Esophagus squamous epithelium (tissue), 4 donors: ENCODE data around the gene GALR3.

ENCODE experiments used
- POLR2A ChIP-seq, 4 donors: fragments of 450-650 bp; IDR thresholded peaks; one replicate each; pipeline ENCODE4 v1.6.1; 2017; ENCODE audit warnings: antibody characterized with exemption in 4 of 4, mild to moderate bottlenecking in 4 of 4, moderate library complexity in 3 of 4
- TF ChIP-seq, protein P1 (sequence below), 6 experiments: fragments of 450-650 bp in 4 of 6; fragments of 200-600 bp in 2 of 6; sonication (generic) in 2 of 6; IDR thresholded peaks; one replicate each; pipeline ENCODE4 v1.5.1; 2016 to 2019; ENCODE audit warnings: antibody characterized with exemption in 6 of 6, mild to moderate bottlenecking in 4 of 6, moderate library complexity in 4 of 6

GRCh38 chr22:37852418-37852817 lies 29.2 kb downstream of the GALR3 start:
- TF ChIP-seq, protein P1, sequence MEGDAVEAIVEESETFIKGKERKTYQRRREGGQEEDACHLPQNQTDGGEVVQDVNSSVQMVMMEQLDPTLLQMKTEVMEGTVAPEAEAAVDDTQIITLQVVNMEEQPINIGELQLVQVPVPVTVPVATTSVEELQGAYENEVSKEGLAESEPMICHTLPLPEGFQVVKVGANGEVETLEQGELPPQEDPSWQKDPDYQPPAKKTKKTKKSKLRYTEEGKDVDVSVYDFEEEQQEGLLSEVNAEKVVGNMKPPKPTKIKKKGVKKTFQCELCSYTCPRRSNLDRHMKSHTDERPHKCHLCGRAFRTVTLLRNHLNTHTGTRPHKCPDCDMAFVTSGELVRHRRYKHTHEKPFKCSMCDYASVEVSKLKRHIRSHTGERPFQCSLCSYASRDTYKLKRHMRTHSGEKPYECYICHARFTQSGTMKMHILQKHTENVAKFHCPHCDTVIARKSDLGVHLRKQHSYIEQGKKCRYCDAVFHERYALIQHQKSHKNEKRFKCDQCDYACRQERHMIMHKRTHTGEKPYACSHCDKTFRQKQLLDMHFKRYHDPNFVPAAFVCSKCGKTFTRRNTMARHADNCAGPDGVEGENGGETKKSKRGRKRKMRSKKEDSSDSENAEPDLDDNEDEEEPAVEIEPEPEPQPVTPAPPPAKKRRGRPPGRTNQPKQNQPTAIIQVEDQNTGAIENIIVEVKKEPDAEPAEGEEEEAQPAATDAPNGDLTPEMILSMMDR (IDR thresholded peaks at IDR 0.05) = no peak
- TF ChIP-seq POLR2A (IDR thresholded peaks at IDR 0.05) = no peak
